GM18867 (cell line): ENCODE results near the gene MED27.

ENCODE experiments used
- ATAC-seq: cut with Tn5 transposase; IDR thresholded peaks from one replicate; pipeline ENCODE4 v1.9.1; 2021; ENCODE audit warnings: mild to moderate bottlenecking, moderate library complexity; ENCODE audit not compliant: unreplicated experiment

The MED27 gene

DNA sequence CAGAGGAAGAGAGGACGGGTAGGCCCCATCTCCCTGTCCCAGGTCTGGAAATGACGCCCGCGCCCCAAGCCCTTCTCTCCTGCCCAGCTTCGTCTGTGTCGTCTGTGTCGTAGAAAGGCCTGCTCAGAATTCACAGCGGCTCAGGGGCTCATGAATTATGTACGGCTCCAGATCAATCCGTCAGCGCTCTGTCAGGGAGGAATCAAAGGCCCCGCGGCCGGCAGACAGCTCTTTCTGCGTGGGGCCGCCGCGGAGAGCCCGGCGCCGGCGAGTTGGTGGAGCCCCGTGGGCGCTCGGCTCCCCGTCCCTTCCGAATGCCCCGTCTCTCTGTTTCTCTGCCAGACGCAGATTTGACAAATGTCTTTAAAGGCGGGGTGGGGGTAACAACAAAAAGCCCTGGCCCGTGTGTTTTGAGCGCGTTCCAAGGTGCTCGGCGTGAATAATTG is 255.9 kb downstream of the MED27 start:
- ATAC-seq = no peak

DNA sequence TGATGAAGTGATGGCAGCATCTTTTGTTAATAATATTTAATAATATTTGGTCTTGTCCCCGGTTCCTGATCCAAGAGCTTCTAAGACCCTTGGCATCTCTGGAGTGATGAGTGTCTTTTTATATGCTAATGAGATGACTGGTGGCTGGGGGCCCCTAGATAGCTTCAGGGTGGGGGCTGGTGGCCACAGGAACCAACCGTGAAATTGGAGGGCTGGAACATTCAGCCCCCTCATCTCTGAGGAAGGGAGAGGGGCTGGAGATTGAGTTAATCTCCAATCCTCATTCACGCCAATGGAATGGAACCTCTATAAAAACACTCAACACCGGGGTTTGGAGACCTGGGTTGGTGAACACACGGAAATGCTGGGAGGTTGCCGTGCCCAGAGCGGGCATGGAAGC is 261.6 kb downstream of the MED27 start:
- no peak for ATAC-seq

DNA sequence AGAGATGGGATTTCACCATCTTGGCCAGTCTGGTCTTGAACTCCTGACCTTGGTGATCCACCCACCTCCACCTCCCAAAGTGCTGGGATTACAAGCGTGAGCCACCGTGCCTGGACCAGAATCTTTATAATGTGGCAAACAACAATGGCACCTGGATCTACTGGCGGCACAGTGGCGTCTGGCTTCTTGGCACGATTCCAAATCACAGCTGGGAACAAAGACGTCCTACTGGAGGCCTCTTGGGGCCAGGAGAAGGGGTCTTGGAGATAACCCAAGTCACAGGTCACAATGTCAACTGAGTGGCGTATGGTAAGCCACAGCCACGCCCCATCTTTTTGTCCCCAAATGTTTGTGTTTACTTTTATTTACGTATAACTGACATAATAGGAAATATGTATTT is 262.0 kb downstream of the MED27 start:
- ATAC-seq = no peak

DNA sequence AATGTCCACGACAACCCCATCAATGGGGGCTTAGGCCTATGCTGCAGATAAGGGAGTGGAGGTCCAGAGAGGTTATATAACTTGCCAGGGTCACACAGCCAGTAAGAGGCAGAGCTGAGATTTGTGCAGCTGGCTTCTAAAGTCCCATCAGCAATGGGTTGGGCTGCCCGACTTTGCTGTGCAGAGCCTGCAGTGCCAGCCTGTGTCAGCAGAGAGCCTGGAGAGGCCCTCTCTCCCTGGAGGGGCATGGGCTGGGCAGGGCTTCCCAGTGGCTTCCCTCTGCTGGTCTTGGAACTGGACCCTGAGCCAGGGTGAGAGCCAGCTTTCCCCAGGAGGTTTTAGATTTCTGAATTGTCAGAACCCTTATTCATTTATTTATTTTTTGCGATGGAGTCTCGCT is 262.6 kb downstream of the MED27 start:
- ATAC-seq = no peak

DNA sequence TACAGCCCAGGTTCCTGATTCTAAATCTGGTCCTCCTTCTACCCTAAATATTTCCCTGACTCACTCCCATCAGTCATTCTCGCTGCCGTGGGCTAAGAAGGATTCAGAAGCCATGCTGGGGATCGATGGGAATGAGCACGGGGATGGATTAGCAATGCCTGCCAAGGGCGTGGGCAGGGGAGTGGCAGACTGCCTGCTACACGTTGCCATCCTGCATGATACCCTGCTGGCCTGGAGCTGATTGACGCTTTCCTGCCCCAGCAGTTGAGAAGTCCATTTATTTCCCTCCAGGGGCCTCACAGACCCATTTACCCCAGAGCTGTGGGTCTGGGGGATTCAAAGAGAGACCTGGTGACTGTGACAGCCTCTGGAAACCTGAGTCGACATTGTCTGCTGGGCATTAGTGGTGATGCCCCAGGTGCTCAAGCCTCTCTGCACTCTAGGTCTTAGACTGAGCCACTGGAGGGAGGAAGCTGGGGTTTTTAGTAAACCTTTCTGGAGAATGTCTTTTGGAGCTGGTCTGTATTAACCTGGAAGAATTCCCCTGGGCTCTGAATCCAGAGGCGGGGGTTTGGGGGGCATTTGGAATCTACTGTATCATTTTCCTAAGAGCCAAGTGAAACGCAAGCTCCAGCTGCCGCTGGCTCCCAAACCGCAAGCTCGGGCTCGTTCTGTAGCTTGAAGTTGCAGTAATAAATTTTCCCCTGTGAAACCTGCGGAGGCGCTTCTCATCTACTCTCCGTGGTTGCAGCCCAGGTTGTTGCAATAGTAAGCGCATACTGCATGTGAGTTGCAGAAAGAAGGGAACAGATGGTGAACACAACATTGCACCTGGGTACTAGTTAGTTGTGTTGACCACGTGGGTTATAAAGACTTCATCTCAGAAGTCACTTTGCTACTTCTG is 263.4 kb downstream of the MED27 start:
- ATAC-seq = no peak

DNA sequence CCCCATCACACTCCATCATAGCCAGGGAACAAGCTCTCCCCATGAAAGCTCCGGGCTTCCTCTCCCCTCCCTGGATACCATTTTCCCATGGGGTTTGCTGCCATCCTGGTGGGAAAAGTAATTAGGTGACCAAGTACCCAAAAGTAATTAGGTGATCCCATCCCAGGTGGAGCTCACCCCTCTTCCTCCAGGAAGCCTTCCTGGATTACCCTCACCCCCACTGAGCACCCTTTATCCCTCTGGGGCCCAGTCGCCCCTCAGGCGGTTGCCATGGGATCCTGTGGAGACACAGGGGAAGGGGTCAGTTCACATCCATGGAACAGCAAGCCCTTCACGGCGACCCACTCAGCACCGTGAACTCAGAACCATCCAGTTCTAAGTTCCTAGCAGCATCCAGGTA is 265.0 kb downstream of the MED27 start:
- no peak for ATAC-seq

DNA sequence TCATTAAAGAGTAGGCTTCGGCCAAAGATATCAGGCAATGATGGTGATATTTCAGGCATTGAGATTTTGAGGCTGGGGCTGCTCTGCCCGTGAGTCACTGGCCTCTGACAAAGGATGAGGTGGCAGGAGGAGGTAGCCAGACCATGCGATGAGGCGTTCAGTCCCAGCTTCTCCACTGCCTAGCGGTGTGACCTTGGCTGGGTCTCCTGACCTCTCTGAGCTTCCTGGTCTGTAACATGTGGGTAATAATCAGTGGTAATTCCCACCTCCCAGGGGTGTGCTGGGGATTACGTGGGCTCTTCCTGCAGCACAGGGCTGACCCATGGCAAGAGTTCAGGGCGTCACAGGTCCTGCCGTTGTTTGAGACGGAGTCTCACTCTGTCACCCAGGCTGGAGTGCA is 266.6 kb downstream of the MED27 start:
- no peak for ATAC-seq

DNA sequence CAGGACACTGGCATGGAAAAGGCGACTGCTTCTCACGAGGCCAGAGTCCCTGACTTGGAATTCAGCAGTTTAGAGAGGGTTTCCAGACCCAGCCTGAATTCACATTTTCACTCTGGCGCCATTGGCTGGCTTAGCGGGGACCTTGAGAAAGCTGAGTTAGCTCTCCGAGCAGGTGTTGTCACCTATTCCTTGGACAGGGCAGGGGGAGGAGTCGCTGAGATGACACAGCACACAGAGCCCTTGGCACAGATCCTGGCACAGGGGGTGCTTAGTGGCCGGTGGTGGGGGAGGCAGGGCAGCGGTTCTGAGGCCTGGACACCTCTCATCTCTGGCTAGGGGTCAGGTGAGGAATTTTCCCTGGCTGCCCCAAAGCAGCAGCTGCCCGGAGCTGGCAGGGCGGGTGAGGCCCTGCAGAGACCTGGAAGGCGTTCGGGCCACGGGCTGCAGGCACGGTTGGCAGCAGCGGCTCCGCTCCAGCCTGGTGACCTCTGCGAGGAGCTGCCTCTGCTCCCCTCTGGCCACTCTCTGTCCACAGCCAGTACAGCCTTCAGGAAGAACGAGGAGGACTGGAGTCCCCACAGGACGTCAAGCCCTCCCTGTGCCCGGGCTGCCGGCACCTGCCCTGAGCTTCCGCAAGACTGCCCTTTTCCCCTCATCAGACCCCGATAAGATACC is 267.4 kb downstream of the MED27 start:
- no peak for ATAC-seq

DNA sequence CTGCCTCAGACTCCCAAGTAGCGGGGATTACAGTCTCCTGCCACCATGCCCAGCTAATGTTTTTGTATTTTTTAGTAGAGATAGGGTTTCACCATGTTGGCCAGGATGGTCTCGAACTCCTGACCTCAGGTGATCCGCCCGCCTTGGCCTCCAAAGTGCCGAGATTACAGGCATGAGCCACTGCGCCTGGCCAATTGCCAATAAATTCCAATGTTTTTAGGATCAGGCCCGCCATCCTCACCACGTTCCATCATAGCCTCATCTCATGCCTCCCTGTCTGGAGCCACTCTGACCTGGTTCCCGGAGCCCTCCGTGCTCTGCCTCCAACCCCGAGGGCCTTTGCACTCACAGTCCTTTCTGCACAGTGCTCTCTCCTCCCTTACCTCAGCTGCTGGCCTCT is 268.3 kb downstream of the MED27 start:
- ATAC-seq = no peak

DNA sequence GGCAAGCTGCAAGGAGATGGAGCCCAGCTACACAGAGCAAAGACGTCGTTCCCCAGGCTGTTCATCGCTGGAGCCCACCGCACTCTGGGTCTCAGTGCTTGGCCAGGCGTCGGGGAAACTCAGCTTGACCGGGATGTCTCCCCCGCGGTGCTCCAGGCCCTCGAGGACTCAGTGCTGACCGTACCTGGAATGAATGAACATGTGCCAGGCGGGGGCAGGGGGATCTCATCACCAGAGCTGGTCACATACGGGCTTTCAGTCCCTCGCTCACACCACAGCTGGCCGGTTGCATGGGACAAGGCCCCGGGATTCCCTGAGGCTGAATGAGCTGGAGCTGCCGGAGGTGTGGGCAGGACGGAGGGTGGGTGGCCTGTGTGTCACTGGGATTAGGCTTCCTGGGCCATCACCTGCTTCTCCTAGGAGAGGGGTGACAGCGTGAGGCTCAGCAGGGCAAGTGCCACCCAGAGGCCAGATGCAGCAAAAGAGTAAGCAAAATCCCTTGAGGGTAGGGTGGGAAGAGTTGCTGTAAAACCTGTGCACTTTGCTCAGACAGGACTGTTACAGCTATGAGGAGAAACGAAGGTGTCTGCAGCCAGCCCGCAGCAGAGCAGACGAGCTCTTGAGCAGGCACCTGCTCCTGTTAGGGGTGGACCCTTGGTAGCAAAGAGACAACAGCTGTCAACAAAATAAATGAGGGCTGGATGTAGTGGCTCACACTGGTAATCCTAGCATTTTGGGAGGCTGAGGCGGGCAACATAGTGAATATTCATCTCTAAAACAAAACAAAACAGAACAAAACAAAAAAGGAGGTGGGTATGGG is 269.1 kb downstream of the MED27 start:
- ATAC-seq = no peak
